Activated naive CD4-positive, alpha-beta T cell (primary cell): ENCODE data around the gene AGAP1.

Source experiments
- DNase-seq, 4 experiments: peaks; one replicate each; lab custom pipeline; 2025; lab: John Stamatoyannopoulos, UW

The AGAP1 gene

DNA sequence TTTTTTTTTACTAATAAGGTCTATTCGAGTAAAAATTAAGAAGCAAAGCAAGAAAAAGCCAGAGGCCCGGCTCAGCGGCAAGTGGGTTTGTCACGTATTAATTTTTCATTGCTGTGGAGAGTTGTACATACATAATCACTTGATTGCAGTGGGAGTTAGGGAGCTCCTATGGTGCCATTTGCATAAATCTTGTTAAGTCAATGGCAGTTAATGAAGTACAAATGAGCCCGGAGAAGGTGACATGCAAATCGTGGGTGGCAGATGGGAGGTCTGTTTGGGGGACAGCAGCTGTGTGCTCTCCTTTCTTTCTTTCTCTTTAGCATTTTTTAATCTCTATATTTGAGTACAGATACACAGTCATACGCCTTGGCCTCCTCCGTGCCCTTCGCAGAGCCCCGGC, 317.0 kb downstream of the AGAP1 start:
- no peak for DNase-seq

- no peak for DNase-seq
Measured at GRCh38 chr2:235811446-235812184, 317.8 kb downstream of the AGAP1 start.

DNA sequence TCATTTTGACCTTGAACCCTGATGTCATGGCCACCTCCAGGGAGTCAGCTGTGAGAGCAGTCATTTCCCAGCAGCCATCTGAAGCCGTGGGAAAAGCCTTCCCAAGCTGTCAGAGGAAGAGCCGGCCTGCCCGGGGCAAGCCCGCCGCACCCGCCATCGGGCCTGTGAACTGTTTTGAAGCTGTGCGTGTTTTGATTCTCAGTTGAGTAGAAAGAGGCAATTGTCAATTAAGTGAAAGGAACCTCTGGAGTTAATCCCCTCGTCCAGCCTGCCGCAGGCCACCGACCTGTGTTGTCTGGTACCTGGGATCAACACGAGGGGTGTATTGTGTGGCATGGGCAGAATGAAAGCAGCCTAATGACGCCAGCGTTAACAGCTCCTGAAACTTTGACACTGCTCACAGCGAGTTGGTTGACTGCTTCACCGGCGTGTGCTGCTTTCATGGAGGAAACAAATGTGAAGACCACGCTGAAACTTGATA, 318.4 kb downstream of the AGAP1 start:
- no peak for DNase-seq

DNA sequence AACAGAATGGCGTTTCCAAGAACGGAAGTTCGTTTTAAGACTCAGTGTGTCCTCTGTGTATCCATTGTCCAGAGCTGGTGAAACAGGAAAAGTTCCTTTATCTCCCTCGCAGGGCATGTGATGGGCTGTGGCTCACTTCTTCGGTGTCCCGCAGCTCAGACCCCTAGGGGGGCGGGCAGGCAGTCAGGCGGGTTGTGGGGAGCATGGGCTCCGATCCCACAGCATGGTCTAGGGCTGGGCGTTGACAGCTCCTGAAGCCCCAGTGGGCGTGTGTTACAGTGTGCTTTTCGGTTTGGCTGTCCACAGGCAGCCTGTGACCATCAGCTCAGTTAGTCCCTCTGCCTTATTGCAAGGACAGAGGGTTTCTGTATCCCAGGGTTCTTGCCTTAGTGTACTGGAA, 319.6 kb downstream of the AGAP1 start:
- no peak for DNase-seq

DNA sequence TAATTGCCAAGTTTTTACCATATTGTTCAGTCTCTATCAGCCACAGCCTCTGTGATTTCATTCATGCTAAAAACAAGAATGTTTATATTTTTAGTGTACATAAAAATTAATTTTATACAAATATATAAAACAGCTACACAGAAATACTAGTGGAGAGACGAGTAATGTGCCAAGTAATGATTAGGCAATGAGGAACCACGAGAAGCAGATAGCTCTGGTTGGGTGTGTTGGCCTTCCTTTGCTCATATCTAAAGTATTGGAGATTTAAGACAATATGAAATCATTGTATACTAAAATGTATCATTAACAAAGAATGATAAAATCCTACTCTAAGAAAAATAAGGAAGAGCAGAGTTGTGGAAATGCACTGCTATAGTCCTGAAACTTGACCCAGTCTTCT, 326.7 kb downstream of the AGAP1 start:
- DNase-seq, result no peak

DNA sequence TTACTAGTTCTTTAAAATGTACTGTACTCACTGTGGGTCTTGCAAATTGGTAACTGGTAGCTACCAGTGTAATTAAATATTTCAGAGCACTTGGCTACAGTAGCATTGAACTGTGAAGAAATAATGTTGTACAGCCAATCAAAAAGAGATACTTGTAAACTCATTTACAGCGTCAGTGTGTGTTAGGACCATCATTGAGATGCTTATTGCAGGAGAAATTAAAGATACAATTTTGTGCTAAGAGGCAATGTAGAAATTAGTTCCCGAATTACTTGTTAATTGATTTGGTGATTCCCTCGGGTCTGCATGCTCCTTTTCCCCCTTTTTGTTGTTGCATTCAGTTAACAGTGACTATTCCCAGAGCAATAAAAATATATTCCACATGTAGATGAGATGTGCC, 330.5 kb downstream of the AGAP1 start:
- no peak for DNase-seq

DNA sequence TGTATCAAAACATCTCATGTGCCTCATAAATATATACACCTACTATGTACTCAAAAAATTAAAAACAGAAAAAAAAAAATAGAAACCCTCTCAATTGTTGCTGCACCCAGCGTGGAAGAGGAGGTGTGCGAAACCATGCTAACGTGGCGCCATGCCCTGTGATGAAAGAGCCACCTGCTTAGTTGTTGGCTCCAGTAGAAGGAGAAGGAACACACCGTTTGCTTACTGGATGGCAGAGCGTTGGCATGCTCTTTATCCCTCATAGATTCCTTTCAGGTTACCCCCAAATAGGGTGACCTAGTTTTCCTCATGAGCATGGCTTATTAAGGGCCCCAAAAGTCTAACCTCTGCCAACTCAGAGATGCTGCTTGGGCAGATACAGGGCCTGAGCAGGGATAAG, 332.1 kb downstream of the AGAP1 start:
- DNase-seq, result no peak

- DNase-seq, result no peak
Measured at GRCh38 chr2:235826826-235827225, 333.0 kb downstream of the AGAP1 start.

- DNase-seq, result no peak
Measured at GRCh38 chr2:235827585-235827992, 333.7 kb downstream of the AGAP1 start.

GRCh38 chr2:235829726-235830125, 335.9 kb downstream of the AGAP1 start:
- no peak for DNase-seq

DNA sequence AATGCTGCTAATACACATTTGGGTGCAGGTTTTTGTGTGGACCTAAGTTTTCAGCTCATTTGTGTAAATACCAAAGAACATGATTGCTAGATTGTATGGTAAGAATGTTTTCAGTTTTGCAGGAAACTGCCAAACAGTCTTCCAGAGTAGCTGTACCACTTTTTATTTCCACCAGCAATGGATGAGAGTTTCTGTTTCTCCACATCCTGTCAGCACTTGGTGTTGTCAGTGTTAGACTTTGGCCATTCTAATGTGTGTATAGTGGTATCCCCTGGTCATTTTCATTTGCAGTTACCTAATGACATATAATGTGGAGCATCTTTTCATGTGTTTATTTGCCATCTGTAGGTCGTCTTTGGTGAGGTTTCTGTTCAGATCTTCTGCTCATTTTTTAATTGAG, 337.9 kb downstream of the AGAP1 start:
- DNase-seq, result no peak

DNA sequence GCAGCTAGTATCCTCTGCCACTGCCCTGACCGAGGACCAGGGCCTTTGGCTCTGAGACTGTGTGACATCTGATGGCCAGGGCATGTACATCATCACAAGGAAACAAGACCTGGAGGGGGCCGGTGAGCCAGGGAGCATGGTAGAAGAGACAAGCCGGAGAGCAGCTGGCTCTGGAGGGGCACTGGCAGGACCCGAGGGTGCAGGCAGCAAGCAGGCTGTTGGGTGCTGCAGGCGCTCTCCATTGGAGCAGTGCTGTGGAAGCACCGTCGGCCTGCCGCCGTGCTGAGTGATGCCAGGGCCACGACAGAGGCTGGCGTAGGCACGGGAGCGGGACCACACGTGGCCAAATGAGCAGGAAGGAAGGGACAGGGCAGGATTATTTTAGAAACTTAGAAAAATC, 339.1 kb downstream of the AGAP1 start:
- no peak for DNase-seq

DNA sequence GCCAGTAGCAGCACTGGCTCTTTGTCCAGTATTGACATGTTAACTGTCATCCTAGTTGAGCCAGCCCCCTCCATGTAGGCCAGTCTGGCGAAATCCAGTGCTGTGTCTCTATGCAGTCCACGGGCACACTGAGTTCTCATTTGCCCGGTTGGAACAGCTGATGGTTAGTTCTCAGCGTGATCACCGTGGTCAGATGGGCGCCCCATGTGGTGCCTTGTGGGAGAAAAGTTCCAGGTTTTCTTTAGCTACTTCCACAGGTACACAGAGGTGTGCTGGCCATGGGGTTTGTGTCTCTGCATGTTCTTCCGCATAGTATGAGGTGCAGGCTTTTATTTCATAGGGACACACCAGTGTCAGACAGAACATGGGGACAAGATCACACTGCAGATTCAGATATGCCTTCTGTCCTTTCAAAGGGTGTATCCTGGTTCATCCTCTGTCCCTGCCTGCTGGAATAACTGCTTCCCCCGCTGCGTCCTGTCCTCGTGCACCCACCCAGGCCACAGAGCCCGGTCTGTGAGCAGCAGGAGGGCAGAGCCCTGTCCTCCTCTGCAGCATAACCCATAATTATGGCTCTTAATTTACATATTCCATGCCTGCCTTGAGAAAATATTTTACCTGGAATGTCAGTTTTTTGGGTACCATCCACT, 340.3 kb downstream of the AGAP1 start:
- no peak for DNase-seq

GRCh38 chr2:235834781-235835180, 340.9 kb downstream of the AGAP1 start:
- no peak for DNase-seq

DNA sequence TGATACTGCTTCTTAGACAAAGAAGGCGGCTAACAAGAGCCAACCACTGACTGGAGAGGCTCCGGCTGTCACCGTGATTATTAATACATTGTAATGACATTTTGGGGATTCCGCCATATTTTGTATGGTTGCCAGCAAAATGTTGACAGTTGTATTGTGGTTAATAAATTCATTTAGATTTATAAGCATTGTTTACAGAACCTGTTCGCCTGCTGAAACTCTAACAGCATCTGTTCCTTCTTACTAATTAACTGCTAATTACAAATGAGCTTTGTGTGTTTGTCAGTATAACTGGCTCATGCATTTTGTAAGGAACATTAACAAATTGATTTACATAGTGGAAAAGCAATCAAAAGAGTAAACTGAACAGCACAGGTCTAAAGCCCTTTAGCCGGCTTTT, 342.0 kb downstream of the AGAP1 start:
- DNase-seq, result no peak

DNA sequence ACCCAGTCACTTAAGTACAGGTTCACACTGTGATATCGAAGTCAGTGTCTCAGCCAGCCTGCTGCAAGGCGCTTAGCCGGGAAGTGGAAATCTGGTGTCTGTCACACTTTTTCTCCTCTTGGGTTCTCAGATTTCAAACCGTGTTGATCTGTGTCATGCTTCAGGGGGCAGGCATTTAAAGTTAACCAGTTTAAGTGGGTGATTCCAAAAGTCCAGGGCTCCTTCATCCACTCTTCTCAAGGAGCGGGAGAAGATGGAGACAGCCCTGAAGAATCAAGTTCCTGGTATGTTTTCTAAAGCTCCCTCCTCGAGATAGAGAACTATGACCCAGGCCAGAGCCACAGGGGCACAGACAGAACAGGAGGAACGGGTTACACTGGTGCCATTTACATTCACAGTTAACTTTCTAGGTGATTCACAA, 342.7 kb downstream of the AGAP1 start:
- DNase-seq, result no peak

GRCh38 chr2:235839226-235839625, 345.4 kb downstream of the AGAP1 start:
- DNase-seq, result no peak

DNA sequence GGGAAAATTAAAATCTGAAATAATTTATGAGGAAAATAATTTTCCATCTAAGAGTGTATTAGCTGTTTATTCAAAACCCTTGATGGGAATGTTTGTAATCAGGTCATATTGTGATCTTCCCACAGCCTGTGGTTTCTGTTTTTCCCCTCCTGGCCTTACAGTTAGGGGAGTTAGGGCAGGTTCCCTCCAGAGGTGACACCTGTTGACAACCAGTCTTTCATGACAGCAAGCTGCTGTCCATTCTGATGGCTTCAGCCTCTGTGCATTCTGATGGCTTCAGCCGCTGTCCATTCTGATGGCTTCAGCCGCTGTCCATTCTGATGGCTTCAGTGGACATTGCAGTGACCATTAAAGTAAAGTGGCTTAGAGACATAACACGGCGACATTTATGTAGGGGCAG, 346.1 kb downstream of the AGAP1 start:
- DNase-seq, result no peak

DNA sequence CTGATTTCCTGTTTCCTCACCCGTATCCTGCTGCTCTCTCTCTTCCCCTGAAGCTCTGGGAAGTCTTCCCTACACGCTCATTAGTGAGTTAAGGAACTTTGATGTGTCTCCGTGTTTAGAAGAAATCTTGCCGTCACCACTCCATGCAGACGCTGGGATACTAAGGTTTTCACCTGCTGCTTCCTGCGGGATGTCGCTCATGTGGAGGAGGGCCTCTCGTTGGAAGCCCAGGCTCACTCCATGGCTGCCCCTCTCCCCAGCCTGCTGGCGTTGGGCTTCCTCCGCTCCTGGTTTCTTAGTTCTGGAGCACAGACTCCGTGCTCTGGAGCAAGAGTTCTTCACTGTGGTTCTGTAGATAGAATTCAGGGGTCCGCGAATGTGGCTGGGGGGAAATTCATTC, 348.0 kb downstream of the AGAP1 start:
- DNase-seq, result no peak

DNA sequence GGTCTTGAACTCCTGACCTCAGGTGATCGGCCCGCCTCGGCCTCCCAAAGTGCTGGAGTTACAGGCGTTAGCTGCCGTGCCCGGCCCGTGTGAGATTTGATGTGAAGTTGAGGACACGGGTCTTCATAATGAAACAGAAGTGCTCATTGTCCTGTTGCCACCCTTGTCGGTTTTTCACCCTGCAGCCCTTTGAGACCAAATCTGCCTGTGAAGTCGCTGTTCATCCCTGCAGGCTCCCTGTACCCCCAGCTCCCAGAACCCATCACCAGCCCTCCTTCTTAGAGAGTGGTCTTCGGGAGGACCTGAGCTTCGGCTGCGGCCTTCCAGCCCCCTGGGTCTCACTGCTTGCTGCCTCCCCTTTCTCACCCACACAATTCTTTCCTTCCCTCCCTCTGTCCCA, 349.1 kb downstream of the AGAP1 start:
- no peak for DNase-seq

- DNase-seq, result no peak
Measured at GRCh38 chr2:235843591-235844395, 349.9 kb downstream of the AGAP1 start.

DNA sequence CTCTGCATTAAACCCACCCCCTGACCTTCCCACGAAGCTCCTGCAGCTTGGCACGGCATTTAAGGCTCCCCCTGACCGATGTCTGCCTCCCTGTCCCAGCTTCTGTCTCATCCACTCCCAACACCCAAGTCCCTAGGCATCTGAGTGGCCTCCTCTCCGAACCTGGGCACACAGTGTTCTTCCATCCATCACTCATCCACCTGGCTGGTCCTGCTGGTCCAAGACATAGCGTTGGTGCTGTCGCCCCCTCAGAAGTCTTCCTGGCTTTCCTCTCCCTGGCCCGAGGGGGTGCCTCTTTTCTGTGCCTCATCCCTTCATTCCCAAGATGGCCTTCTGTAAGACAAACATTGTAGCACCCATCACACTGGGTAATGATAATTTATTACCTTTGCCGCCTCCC, 350.7 kb downstream of the AGAP1 start:
- no peak for DNase-seq

GRCh38 chr2:235845245-235845644, 351.4 kb downstream of the AGAP1 start:
- DNase-seq, result no peak
